T-helper 1 cell treated with Interleukin-12 subunit alpha and Interleukin-12 subunit beta and Interleukin-4 antibody, amounts not matched to agents 30 μg/mL and 1 μg/mL, for 36 hours (primary cell): ENCODE data around the gene TRIP12.
"Not testable (repeated sequence)": the region's sequence is repeated elsewhere in the genome, so short reads cannot be mapped to it uniquely, and the experiment has no call there.

Source experiments
- H3K27ac Mint-ChIP-seq: one replicate; pipeline ENCODE4 v1.8.0; 2021; ENCODE audit warnings: mild to moderate bottlenecking, mixed read lengths
- H3K27me3 Mint-ChIP-seq: one replicate; pipeline ENCODE4 v1.8.0; 2021; ENCODE audit warnings: low read depth, mixed read lengths
- H3K36me3 Mint-ChIP-seq: one replicate; pipeline ENCODE4 v1.8.0; 2021; ENCODE audit warnings: low read depth, mixed read lengths
- H3K4me1 Mint-ChIP-seq: one replicate; pipeline ENCODE4 v1.8.0; 2021; ENCODE audit warnings: low read depth, mixed read lengths
- H3K4me3 Mint-ChIP-seq: one replicate; pipeline ENCODE4 v1.8.0; 2021; ENCODE audit warnings: mild to moderate bottlenecking, moderate library complexity, mixed read lengths
- H3K9me3 Mint-ChIP-seq: one replicate; pipeline ENCODE4 v1.8.0; 2021; ENCODE audit warnings: mixed read lengths

Gene TRIP12

GRCh38 chr2:229903037-229903436 is 18.8 kb downstream of the TRIP12 start:
- Mint-ChIP-seq H3K4me1 (peaks cover 19% of the 10 kb centered on the region), H3K27me3 (no peaks in the 10 kb centered on the region), H3K9me3 (no peaks in the 10 kb centered on the region), H3K36me3 (peaks cover 19% of the 10 kb centered on the region), H3K27ac (no peak overlapping the region), H3K4me3 (no peak overlapping the region)

- Mint-ChIP-seq H3K27ac (no peak overlapping the region), H3K4me1 (peaks cover 22% of the 10 kb centered on the region), H3K36me3 (peaks cover 17% of the 10 kb centered on the region), H3K4me3 (no peak overlapping the region), H3K9me3 (no peaks in the 10 kb centered on the region), H3K27me3 (no peaks in the 10 kb centered on the region)
Measured at GRCh38 chr2:229901819-229902218, 20.0 kb downstream of the TRIP12 start.

- not testable (repeated sequence) for H3K27me3 Mint-ChIP-seq, H3K27ac Mint-ChIP-seq, H3K4me3 Mint-ChIP-seq, H3K9me3 Mint-ChIP-seq
- H3K4me1 Mint-ChIP-seq = peaks cover 23% of the 10 kb centered on the region
- peaks cover 17% of the 10 kb centered on the region for H3K36me3 Mint-ChIP-seq
Measured at GRCh38 chr2:229900514-229900913, 21.3 kb downstream of the TRIP12 start.

- peaks cover 23% of the 10 kb centered on the region for H3K4me1 Mint-ChIP-seq
- H3K9me3 Mint-ChIP-seq = no peaks in the 10 kb centered on the region
- no peak overlapping the region for H3K4me3 Mint-ChIP-seq
- H3K36me3 Mint-ChIP-seq = peaks cover 17% of the 10 kb centered on the region
- H3K27ac Mint-ChIP-seq = peak overlapping the region; percentile 15
- H3K27me3 Mint-ChIP-seq = no peaks in the 10 kb centered on the region
Measured at GRCh38 chr2:229900012-229900411, 21.8 kb downstream of the TRIP12 start.

DNA sequence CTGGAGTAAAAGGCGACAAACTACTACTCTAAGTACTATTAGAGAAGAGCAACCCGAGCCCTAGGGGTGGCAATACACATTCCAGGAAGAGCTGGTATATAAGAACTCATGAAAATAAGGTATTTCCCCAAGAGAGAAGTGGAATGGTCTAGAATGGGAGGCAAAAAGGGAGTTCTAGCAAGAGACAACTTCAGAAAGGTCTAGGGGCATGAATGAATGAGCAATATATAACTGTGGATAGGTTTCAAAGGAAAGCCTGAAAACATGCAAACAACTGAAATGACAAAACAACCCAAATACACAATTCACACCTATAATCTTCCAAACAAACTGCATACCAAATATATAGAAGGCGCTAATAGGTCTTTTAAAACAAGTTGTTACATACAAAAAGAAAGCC is 22.2 kb downstream of the TRIP12 start:
- Mint-ChIP-seq H3K4me1 (peaks cover 23% of the 10 kb centered on the region), H3K9me3 (no peaks in the 10 kb centered on the region), H3K36me3 (peaks cover 17% of the 10 kb centered on the region), H3K27me3 (no peaks in the 10 kb centered on the region), H3K4me3 (no peak overlapping the region), H3K27ac (no peak overlapping the region)

DNA sequence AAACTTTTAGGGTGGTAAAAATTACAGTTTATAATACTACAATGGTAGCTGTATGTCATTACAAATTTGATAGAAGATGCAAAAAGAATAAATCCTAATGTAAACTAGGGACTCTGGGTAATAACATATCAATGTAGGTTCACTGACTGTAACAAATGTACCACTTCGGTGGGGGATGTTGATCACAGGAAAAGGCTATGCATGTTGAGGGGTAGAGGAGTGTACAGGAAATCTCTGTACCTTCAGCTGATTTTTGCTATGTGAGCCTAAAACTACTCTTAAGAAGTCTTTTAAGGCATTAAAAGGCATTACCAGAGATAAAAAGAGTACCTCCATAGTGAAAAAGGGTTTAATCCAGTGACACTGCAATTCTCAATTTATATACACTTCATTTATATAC is 25.0 kb downstream of the TRIP12 start:
- H3K27me3 Mint-ChIP-seq = no peaks in the 10 kb centered on the region
- no peak overlapping the region for H3K27ac Mint-ChIP-seq
- peaks cover 17% of the 10 kb centered on the region for H3K4me1 Mint-ChIP-seq
- no peaks in the 10 kb centered on the region for H3K9me3 Mint-ChIP-seq
- H3K36me3 Mint-ChIP-seq = peaks cover 4% of the 10 kb centered on the region
- H3K4me3 Mint-ChIP-seq = no peak overlapping the region

GRCh38 chr2:229889023-229889422 is 32.8 kb downstream of the TRIP12 start:
- Mint-ChIP-seq H3K4me3 (no peak overlapping the region), H3K27ac (no peak overlapping the region), H3K27me3 (no peaks in the 10 kb centered on the region), H3K9me3 (no peaks in the 10 kb centered on the region), H3K36me3 (peaks cover 5% of the 10 kb centered on the region), H3K4me1 (peaks cover 6% of the 10 kb centered on the region)

- Mint-ChIP-seq H3K4me3 (no peak overlapping the region), H3K27me3 (no peaks in the 10 kb centered on the region), H3K36me3 (peaks cover 7% of the 10 kb centered on the region), H3K9me3 (no peaks in the 10 kb centered on the region), H3K27ac (no peak overlapping the region), H3K4me1 (peaks cover 8% of the 10 kb centered on the region)
Measured at GRCh38 chr2:229888031-229888430, 33.8 kb downstream of the TRIP12 start.

- Mint-ChIP-seq H3K9me3 (no peaks in the 10 kb centered on the region), H3K4me3 (no peak overlapping the region), H3K36me3 (peaks cover 7% of the 10 kb centered on the region), H3K27ac (no peak overlapping the region), H3K4me1 (peaks cover 10% of the 10 kb centered on the region), H3K27me3 (no peaks in the 10 kb centered on the region)
Measured at GRCh38 chr2:229887441-229887840, 34.4 kb downstream of the TRIP12 start.

GRCh38 chr2:229884775-229885699 is 36.8 kb downstream of the TRIP12 start:
- H3K36me3 Mint-ChIP-seq = peaks cover 7% of the 10 kb centered on the region
- no peak overlapping the region for H3K4me3 Mint-ChIP-seq
- H3K4me1 Mint-ChIP-seq = peaks cover 13% of the 10 kb centered on the region
- H3K27ac Mint-ChIP-seq = no peak overlapping the region
- H3K27me3 Mint-ChIP-seq = no peaks in the 10 kb centered on the region
- H3K9me3 Mint-ChIP-seq = no peaks in the 10 kb centered on the region

GRCh38 chr2:229882583-229882982 is 39.2 kb downstream of the TRIP12 start:
- Mint-ChIP-seq H3K36me3 (peaks cover 15% of the 10 kb centered on the region), H3K27ac (no peak overlapping the region), H3K27me3 (no peaks in the 10 kb centered on the region), H3K4me1 (peaks cover 9% of the 10 kb centered on the region), H3K9me3 (no peaks in the 10 kb centered on the region), H3K4me3 (no peak overlapping the region)

DNA sequence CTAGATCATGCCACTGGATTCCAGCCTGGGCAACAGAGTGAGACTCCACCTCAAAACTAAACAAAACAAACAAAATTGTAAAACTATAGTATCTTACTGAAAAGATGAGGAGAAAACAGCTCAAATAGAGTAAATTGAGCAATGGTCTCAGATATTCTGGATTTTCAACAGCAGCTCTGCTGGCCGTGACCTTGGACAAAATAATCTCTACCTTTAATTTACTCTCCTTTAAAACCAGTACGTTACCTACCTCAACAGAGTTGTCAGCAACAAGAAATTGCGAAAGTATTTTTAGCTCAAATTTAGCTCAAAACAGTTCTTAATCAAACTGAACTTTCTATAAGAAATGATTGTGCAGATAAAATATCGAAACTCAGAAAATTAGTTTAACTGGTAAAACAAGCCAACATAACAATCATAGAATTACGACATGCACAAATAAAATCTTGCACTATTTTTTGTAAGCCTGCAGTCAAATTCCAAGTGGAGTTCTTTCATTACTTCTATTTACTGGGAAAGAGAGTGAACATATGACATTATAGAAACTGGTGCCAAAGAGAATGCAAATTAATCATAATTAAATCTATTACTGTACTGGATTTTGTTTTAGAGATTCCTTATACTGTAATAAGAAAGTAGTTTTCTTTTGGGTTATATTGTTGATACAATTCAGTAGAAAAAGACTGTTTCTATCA is 40.8 kb downstream of the TRIP12 start:
- H3K27ac Mint-ChIP-seq = no peak overlapping the region
- H3K36me3 Mint-ChIP-seq = peaks cover 20% of the 10 kb centered on the region
- no peak overlapping the region for H3K4me3 Mint-ChIP-seq
- peaks cover 12% of the 10 kb centered on the region for H3K4me1 Mint-ChIP-seq
- H3K9me3 Mint-ChIP-seq = no peaks in the 10 kb centered on the region
- H3K27me3 Mint-ChIP-seq = no peaks in the 10 kb centered on the region

DNA sequence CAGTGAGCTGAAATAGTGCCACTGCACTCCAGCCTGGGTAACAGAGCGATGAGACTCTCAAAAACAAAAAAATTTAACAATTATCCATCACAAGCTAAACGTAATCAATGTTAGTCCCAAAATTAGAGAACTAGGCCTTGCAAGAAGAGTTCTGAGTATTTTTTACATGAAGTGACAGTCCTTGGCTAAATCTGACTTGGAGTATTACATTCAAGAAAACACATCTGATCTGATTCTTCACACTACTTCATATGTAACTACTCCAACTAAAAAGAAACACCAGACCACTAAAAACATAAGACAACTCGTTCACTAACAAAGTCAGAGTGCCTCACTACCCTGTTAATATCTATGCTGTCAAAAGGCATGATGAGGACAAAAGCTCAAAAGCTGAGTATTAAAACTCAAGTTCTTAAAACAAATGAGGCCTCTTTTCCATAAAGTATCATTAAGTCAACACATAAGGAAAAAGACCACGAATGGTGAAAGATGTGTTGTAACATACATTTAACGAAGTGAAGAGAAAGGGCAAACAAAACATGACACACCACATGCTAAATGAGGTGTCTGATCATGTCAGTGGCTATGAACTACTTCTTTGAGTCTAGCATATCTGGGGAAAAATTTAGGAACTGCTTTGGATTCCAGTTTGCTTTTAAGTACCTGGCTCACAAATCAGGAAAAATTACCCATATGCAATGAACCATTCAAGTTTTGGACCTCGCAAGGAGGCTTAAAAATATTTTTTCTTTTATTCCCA is 42.4 kb downstream of the TRIP12 start:
- Mint-ChIP-seq H3K4me1 (peaks cover 15% of the 10 kb centered on the region), H3K27me3 (no peaks in the 10 kb centered on the region), H3K9me3 (no peaks in the 10 kb centered on the region), H3K4me3 (no peak overlapping the region), H3K27ac (no peak overlapping the region), H3K36me3 (peaks cover 23% of the 10 kb centered on the region)

DNA sequence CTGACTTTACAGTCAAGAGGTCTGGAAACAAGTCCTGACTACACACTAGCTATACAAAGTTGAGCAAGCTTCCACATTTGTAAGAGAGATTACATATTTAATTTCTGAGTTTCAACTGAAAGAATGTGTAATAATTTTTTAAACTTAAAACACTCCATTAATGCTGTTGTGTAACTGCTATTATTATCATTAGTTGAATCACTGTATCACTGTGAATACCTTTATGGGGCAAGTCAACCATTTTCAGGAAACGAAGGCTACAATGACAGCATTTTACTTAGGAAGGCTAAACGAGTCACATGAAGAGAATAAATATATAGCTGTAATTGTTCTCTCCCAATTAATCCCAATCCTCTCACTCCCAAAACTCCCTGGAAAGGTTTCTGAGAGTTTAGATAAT is 46.3 kb downstream of the TRIP12 start:
- H3K27ac Mint-ChIP-seq = no peak overlapping the region
- H3K36me3 Mint-ChIP-seq = peaks cover 32% of the 10 kb centered on the region
- peaks cover 17% of the 10 kb centered on the region for H3K4me1 Mint-ChIP-seq
- no peaks in the 10 kb centered on the region for H3K9me3 Mint-ChIP-seq
- no peaks in the 10 kb centered on the region for H3K27me3 Mint-ChIP-seq
- H3K4me3 Mint-ChIP-seq = no peak overlapping the region
